Mammary epithelial cell (primary cell): ENCODE measurements around the gene KRT33A.
"Not testable (repeated sequence)": the region's sequence is repeated elsewhere in the genome, so short reads cannot be mapped to it uniquely, and the experiment has no call there.

Source experiments
- EZH2 ChIP-seq: IDR thresholded peaks from 2 replicates; pipeline ENCODE4 v1.6.1; 2012; ENCODE audit warnings: low read length, inconsistent platforms, borderline replicate concordance
- TF ChIP-seq, protein P1 (sequence below), 2 donors: IDR thresholded peaks in 1 of 2; conservative IDR thresholded peaks in 1 of 2; 2 replicates each; pipeline ENCODE4 v1.5.1; 2011 to 2012; ENCODE audit warnings: inconsistent platforms in 2 of 2, low read length in 2 of 2, mild to moderate bottlenecking in 2 of 2, control low read depth in 1 of 2, low read depth in 1 of 2; ENCODE audit not compliant: insufficient read depth in 1 of 2; ENCODE audit errors: extremely low read depth in 1 of 2

DNA sequence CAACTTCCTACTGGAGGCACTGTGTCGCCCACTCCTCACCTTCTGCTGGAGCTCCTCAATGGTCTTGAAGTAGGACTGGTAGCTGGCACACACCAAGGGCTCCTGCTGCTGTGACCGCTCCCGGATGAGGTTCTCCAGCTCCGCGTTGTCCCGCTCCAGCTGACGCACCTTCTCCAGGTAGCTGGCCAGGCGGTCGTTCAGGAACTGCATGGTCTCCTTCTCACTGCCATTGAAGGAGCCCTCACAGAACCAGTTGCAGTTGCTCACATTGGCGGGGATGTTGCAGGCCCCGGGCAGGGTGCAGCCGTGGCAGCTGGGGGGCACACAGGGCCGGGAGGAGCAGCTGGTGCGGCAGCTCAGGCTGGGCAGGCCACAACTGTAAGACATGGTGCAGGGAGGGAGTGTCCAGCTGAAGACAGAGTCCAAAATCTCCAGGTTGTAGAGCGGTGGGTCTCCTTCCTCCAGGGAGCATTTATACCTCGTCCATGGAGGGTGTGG is at the start of gene KRT33A:
- TF ChIP-seq, protein P1, sequence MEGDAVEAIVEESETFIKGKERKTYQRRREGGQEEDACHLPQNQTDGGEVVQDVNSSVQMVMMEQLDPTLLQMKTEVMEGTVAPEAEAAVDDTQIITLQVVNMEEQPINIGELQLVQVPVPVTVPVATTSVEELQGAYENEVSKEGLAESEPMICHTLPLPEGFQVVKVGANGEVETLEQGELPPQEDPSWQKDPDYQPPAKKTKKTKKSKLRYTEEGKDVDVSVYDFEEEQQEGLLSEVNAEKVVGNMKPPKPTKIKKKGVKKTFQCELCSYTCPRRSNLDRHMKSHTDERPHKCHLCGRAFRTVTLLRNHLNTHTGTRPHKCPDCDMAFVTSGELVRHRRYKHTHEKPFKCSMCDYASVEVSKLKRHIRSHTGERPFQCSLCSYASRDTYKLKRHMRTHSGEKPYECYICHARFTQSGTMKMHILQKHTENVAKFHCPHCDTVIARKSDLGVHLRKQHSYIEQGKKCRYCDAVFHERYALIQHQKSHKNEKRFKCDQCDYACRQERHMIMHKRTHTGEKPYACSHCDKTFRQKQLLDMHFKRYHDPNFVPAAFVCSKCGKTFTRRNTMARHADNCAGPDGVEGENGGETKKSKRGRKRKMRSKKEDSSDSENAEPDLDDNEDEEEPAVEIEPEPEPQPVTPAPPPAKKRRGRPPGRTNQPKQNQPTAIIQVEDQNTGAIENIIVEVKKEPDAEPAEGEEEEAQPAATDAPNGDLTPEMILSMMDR (conservative IDR thresholded peaks at IDR 0.05 in 1 of 2, IDR thresholded peaks at IDR 0.05 in 1 of 2; ENCODE audit: extremely low read depth in 1 of 2, insufficient read depth in 1 of 2, low read depth in 1 of 2, low read length in 2 of 2), result not testable (repeated sequence)
- not testable (repeated sequence) for TF ChIP-seq EZH2
